ENCODE data around the gene EDN3. TPM values are rescaled to one million over a fixed set of nuclear protein-coding genes. Genes with fewer than 3 reads are reported as not detected.

The EDN3 gene
- total and polyA plus RNA-seq, 2 experiments from 2014 or later: 4.0 to 5.8 TPM

- Histone ChIP-seq H3K9me3 (ENCODE audit: low read depth) (no peaks in the 10 kb centered on the region), H3K79me2 (no peaks in the 10 kb centered on the region), H3K27me3 (no peaks in the 10 kb centered on the region), H3K27ac (peak overlapping the region; percentile 28), H3K4me3 (no peak overlapping the region), H3K4me2 (no peak overlapping the region), H3K4me1 (ENCODE audit: insufficient read depth) (peaks cover 16% of the 10 kb centered on the region), H4K20me1 (ENCODE audit: insufficient read depth, poor library complexity, severe bottlenecking) (no peaks in the 10 kb centered on the region), H3K9me2 (replicated peaks; ENCODE audit: insufficient read depth) (no peaks in the 10 kb centered on the region), H2AFZ (no peak overlapping the region), H3K36me3 (replicated peaks; ENCODE audit: insufficient read depth, low read depth) (no peaks in the 10 kb centered on the region)
- TF ChIP-seq, protein P1, sequence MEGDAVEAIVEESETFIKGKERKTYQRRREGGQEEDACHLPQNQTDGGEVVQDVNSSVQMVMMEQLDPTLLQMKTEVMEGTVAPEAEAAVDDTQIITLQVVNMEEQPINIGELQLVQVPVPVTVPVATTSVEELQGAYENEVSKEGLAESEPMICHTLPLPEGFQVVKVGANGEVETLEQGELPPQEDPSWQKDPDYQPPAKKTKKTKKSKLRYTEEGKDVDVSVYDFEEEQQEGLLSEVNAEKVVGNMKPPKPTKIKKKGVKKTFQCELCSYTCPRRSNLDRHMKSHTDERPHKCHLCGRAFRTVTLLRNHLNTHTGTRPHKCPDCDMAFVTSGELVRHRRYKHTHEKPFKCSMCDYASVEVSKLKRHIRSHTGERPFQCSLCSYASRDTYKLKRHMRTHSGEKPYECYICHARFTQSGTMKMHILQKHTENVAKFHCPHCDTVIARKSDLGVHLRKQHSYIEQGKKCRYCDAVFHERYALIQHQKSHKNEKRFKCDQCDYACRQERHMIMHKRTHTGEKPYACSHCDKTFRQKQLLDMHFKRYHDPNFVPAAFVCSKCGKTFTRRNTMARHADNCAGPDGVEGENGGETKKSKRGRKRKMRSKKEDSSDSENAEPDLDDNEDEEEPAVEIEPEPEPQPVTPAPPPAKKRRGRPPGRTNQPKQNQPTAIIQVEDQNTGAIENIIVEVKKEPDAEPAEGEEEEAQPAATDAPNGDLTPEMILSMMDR (IDR thresholded peaks at IDR 0.05; ENCODE audit: poor library complexity): no peak
- TF ChIP-seq EZH2phosphoT487 (IDR thresholded peaks at IDR 0.05; ENCODE audit: low read depth, severe bottlenecking, unreplicated experiment) (no peak), EZH2 (IDR thresholded peaks at IDR 0.05; ENCODE audit: borderline replicate concordance) (no peak)
- 39% methylated on average over 2 of the region's 2 CpGs for WGBS (ENCODE audit: low lambda C conversion rate, missing lambda C conversion rate)
- DNase-seq (ENCODE audit: low spot score): no peak
Measured at GRCh38 chr20:59314997-59315396, 14.6 kb downstream of the EDN3 start.

GRCh38 chr20:59316911-59317731, 16.7 kb downstream of the EDN3 start:
- H3K27me3 ChIP-seq: no peaks in the 10 kb centered on the region
- H3K27ac ChIP-seq: peak overlapping the region; percentile 61
- no peaks in the 10 kb centered on the region for H3K36me3 ChIP-seq (replicated peaks; ENCODE audit: insufficient read depth, low read depth)
- no peaks in the 10 kb centered on the region for H3K79me2 ChIP-seq
- no peaks in the 10 kb centered on the region for H3K9me2 ChIP-seq (replicated peaks; ENCODE audit: insufficient read depth)
- H3K4me3 ChIP-seq: no peak overlapping the region
- peaks cover 24% of the 10 kb centered on the region for H3K4me1 ChIP-seq (ENCODE audit: insufficient read depth)
- no peak overlapping the region for H2AFZ ChIP-seq
- H3K9me3 ChIP-seq (ENCODE audit: low read depth): no peaks in the 10 kb centered on the region
- no peak for TF ChIP-seq EZH2 (IDR thresholded peaks at IDR 0.05; ENCODE audit: borderline replicate concordance)
- TF ChIP-seq EZH2phosphoT487 (IDR thresholded peaks at IDR 0.05; ENCODE audit: low read depth, severe bottlenecking, unreplicated experiment): no peak
- TF ChIP-seq, protein P1 (IDR thresholded peaks at IDR 0.05; ENCODE audit: poor library complexity): no peak
- WGBS (ENCODE audit: low lambda C conversion rate, missing lambda C conversion rate): 89% methylated on average over 13 of the region's 13 CpGs
- H3K4me2 ChIP-seq: no peak overlapping the region
- no peak for DNase-seq (ENCODE audit: low spot score)
- no peaks in the 10 kb centered on the region for H4K20me1 ChIP-seq (ENCODE audit: insufficient read depth, poor library complexity, severe bottlenecking)

DNA sequence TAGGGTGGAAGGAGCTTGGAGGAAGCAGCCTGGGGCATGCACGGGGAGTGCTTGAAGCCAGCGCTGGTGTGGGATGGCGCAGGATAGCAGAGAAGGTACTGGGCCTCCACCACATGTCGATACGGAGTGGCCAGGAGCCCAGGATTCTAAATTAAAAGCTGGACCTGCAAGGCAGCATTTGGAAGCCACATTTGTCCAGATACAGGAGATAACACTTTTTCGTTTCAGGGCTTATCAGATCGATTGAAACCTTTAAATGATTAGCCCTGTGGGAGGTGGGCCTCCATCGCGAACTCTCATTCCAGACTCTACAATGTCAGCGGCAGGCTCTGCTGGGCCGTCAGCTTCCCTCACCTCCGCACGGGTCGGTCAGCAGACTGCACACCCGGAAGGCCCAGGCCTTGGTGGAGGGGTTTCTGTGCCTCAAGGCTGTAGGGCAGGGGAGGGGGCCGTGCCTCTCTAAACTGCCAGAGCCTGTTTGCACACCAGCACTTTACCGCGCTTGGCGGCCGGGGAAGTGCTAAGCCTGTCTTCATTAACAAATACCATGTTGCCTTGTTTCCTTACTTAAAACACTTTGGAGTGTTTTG, 17.9 kb downstream of the EDN3 start:
- Histone ChIP-seq H3K79me2 (no peaks in the 10 kb centered on the region), H3K27me3 (no peaks in the 10 kb centered on the region), H4K20me1 (ENCODE audit: insufficient read depth, poor library complexity, severe bottlenecking) (no peaks in the 10 kb centered on the region), H3K4me1 (ENCODE audit: insufficient read depth) (peaks cover 24% of the 10 kb centered on the region), H3K4me2 (no peak overlapping the region), H2AFZ (no peak overlapping the region), H3K36me3 (replicated peaks; ENCODE audit: insufficient read depth, low read depth) (no peaks in the 10 kb centered on the region), H3K9me3 (ENCODE audit: low read depth) (no peaks in the 10 kb centered on the region), H3K9me2 (replicated peaks; ENCODE audit: insufficient read depth) (no peaks in the 10 kb centered on the region), H3K27ac (peak overlapping the region; percentile 61), H3K4me3 (no peak overlapping the region)
- no peak for DNase-seq (ENCODE audit: low spot score)
- WGBS (ENCODE audit: low lambda C conversion rate, missing lambda C conversion rate): 66% methylated on average over 20 of the region's 20 CpGs
- TF ChIP-seq, protein P1 (IDR thresholded peaks at IDR 0.05; ENCODE audit: poor library complexity): no peak
- TF ChIP-seq EZH2 (IDR thresholded peaks at IDR 0.05; ENCODE audit: borderline replicate concordance) (no peak), EZH2phosphoT487 (IDR thresholded peaks at IDR 0.05; ENCODE audit: low read depth, severe bottlenecking, unreplicated experiment) (no peak)
